Neuronal stem cell (in vitro differentiated cells): ENCODE measurements around the gene SCGB1C2.

Experiments used
- DNase-seq: peaks from one replicate; pipeline ENCODE4 v3.0.0-alpha.2; 2013; ENCODE audit warnings: low spot score
- H2AFZ ChIP-seq: one replicate; pipeline ENCODE4 v1.6.1; 2013; ENCODE audit warnings: mild to moderate bottlenecking, low read length, inconsistent platforms
- H2AK5ac ChIP-seq: 2 replicates; pipeline ENCODE4 v1.6.1; 2013; ENCODE audit warnings: low read depth, mild to moderate bottlenecking, inconsistent platforms, low read length, moderate library complexity, mixed read lengths
- H2BK120ac ChIP-seq: 2 replicates; pipeline ENCODE4 v1.6.1; 2013; ENCODE audit warnings: low read depth, mild to moderate bottlenecking, inconsistent platforms, low read length, moderate library complexity, mixed read lengths
- H2BK12ac ChIP-seq: one replicate; pipeline ENCODE4 v1.6.1; 2013; ENCODE audit warnings: low read length, inconsistent platforms
- H2BK15ac ChIP-seq: 2 replicates; pipeline ENCODE4 v1.6.1; 2013; ENCODE audit warnings: mild to moderate bottlenecking, low read length, inconsistent platforms, mixed read lengths
- H2BK5ac ChIP-seq: one replicate; pipeline ENCODE4 v1.6.1; 2013; ENCODE audit warnings: inconsistent platforms, mild to moderate bottlenecking, low read length, moderate library complexity
- H3K14ac ChIP-seq: one replicate; pipeline ENCODE4 v1.6.1; 2013; ENCODE audit warnings: low read length, inconsistent platforms
- H3K18ac ChIP-seq: 2 replicates; pipeline ENCODE4 v1.6.1; 2013; ENCODE audit warnings: low read length, inconsistent platforms
- H3K23ac ChIP-seq: 2 replicates; pipeline ENCODE4 v1.6.1; 2013; ENCODE audit warnings: low read depth, mild to moderate bottlenecking, mixed read lengths, low read length, inconsistent platforms; ENCODE audit not compliant: poor library complexity
- H3K27ac ChIP-seq: replicated peaks from 3 replicates; pipeline ENCODE4 v1.5.1; 2013; ENCODE audit warnings: low read length, inconsistent platforms
- H3K27me3 ChIP-seq, 3 experiments: 2 replicates each; pipeline ENCODE4 v1.6.1; 2013; ENCODE audit warnings: low read length in 3 of 3, mild to moderate bottlenecking in 2 of 3, inconsistent platforms in 1 of 3, low read depth in 1 of 3, mixed read lengths in 1 of 3, moderate library complexity in 1 of 3; ENCODE audit not compliant: control insufficient read depth in 3 of 3, insufficient read depth in 3 of 3
- H3K36me3 ChIP-seq, 2 donors: replicated peaks in 1 of 2; 2 replicates each; pipeline ENCODE4 v1.6.1; 2013; ENCODE audit warnings: low read length in 2 of 2; ENCODE audit not compliant: control insufficient read depth in 2 of 2, insufficient read depth in 2 of 2
- H3K4ac ChIP-seq: 2 replicates; pipeline ENCODE4 v1.6.1; 2013; ENCODE audit warnings: inconsistent platforms, mild to moderate bottlenecking, low read length, moderate library complexity
- H3K4me1 ChIP-seq, 2 donors: 1 replicate in 1 of 2; 2 replicates in 1 of 2; pipeline ENCODE4 v1.6.1; 2013; ENCODE audit warnings: low read length in 2 of 2, low read depth in 1 of 2; ENCODE audit not compliant: control insufficient read depth in 2 of 2, insufficient read depth in 1 of 2
- H3K4me2 ChIP-seq: one replicate; pipeline ENCODE4 v1.6.1; 2013; ENCODE audit warnings: mild to moderate bottlenecking, low read length, inconsistent platforms; ENCODE audit not compliant: insufficient read depth, poor library complexity, severe bottlenecking
- H3K4me3 ChIP-seq, 2 donors: 2 replicates each; pipeline ENCODE4 v1.5.1; 2013; ENCODE audit warnings: low read length in 2 of 2, mild to moderate bottlenecking in 2 of 2, inconsistent platforms in 1 of 2, moderate library complexity in 1 of 2
- H3K79me1 ChIP-seq: one replicate; pipeline ENCODE4 v1.6.1; 2013; ENCODE audit warnings: low read depth, mild to moderate bottlenecking, inconsistent platforms, low read length, moderate library complexity
- H3K9ac ChIP-seq: one replicate; pipeline ENCODE4 v1.6.1; 2013; ENCODE audit warnings: mild to moderate bottlenecking, low read depth, low read length, inconsistent platforms; ENCODE audit not compliant: poor library complexity
- H3K9me3 ChIP-seq, 2 donors: replicated peaks in 1 of 2; 2 replicates each; pipeline versions ENCODE3 to v1.6.1; 2013; ENCODE audit warnings: low read length in 2 of 2, mild to moderate bottlenecking in 2 of 2, inconsistent platforms in 1 of 2, low read depth in 1 of 2, mixed read lengths in 1 of 2, moderate library complexity in 1 of 2; ENCODE audit not compliant: control insufficient read depth in 2 of 2, insufficient read depth in 1 of 2
- H4K8ac ChIP-seq: one replicate; pipeline ENCODE4 v1.6.1; 2013; ENCODE audit warnings: low read depth, mild to moderate bottlenecking, inconsistent platforms, low read length, moderate library complexity
- H4K91ac ChIP-seq: one replicate; pipeline ENCODE4 v1.6.1; 2013; ENCODE audit warnings: low read length, low read depth, mild to moderate bottlenecking, inconsistent platforms; ENCODE audit not compliant: poor library complexity
- WGBS, 2 donors: extraction: QIAGEN DNeasy Blood & Tissue Kit; methylation state at CpG; one replicate each; pipeline ENCODE4 v1.1.7; 2013; ENCODE audit warnings: missing lambda C conversion rate in 2 of 2, mixed read lengths in 1 of 2; ENCODE audit not compliant: insufficient read length in 2 of 2, insufficient replicate concordance in 1 of 2; ENCODE audit errors: extremely low coverage in 2 of 2; 5-methylcytosine and 5-hydroxymethylcytosine counted together

SCGB1C2 gene

DNA sequence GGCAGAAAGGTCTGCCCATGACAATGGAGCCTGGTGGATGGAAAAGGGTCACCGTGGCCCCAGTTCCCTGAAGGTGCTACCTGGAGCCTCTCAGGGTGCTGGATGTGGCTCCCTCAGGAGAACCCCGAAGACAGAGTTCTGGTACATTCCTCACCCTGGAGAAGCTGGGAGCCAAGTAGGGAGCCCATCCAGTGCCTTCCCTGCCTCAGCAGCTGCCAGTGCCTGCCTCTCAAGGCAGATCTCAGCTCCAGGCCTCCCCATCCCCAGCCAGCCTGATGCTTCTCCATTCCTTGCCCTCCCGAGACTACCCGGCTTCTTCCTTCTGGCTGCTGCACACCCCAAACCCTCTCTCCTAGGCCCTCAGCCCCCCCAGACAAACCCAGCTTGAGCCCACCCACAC, 20.5 kb downstream of the SCGB1C2 start:
- Histone ChIP-seq H2BK120ac (no peak overlapping the region), H3K9ac (no peak overlapping the region), H3K4me2 (no peak overlapping the region), H2BK12ac (peak overlapping the region; percentile 10), H3K27me3 (peaks cover 0 to 11% (median 0%) of the 10 kb centered on the region in 3 experiments), H3K27ac (no peak overlapping the region), H4K8ac (no peak overlapping the region), H2BK5ac (peak overlapping the region; percentile 39), H3K4ac (no peak overlapping the region), H3K36me3 (no peaks in the 10 kb centered on the region), H2BK15ac (peak overlapping the region; percentile 58), H3K14ac (no peak overlapping the region), H3K79me1 (peaks cover 4% of the 10 kb centered on the region), H3K23ac (no peak overlapping the region), H3K4me3 (no peak overlapping the region), H2AK5ac (peak overlapping the region; percentile 63), H3K4me1 (no peaks in the 10 kb centered on the region), H3K18ac (no peak overlapping the region), H4K91ac (peak overlapping the region; percentile 24), H3K9me3 (peaks cover 0 to 2% of the 10 kb centered on the region in 2 donors), H2AFZ (no peak overlapping the region)
- DNase-seq: no peak
- WGBS, 2 donors: no CpG with 5 or more reads among the region's 4 CpGs

GRCh38 chr17:158379-158778, 21.0 kb downstream of the SCGB1C2 start:
- no peak overlapping the region for H3K14ac ChIP-seq
- peaks cover 0 to 16% (median 0%) of the 10 kb centered on the region in 3 experiments for H3K27me3 ChIP-seq
- no peaks in the 10 kb centered on the region for H3K36me3 ChIP-seq
- WGBS, 2 donors: no CpG with 5 or more reads among the region's 7 CpGs
- H2AK5ac ChIP-seq: peak overlapping the region; percentile 56
- H3K4ac ChIP-seq: no peak overlapping the region
- peak overlapping the region; percentile 39 for H2BK5ac ChIP-seq
- peaks cover 4% of the 10 kb centered on the region for H3K79me1 ChIP-seq
- peak overlapping the region; percentile 24 for H4K91ac ChIP-seq
- no peak overlapping the region for H3K18ac ChIP-seq
- H3K4me3 ChIP-seq: no peak overlapping the region
- DNase-seq: no peak
- H4K8ac ChIP-seq: peak overlapping the region; percentile 17
- H2BK120ac ChIP-seq: no peak overlapping the region
- no peak overlapping the region for H2BK15ac ChIP-seq
- no peaks in the 10 kb centered on the region for H3K4me1 ChIP-seq
- no peak overlapping the region for H2AFZ ChIP-seq
- H3K27ac ChIP-seq: no peak overlapping the region
- H3K23ac ChIP-seq: peak overlapping the region; percentile 12
- peaks cover 0 to 2% of the 10 kb centered on the region in 2 donors for H3K9me3 ChIP-seq
- H2BK12ac ChIP-seq: no peak overlapping the region
- peak overlapping the region; percentile 5 for H3K9ac ChIP-seq
- H3K4me2 ChIP-seq: no peak overlapping the region

DNA sequence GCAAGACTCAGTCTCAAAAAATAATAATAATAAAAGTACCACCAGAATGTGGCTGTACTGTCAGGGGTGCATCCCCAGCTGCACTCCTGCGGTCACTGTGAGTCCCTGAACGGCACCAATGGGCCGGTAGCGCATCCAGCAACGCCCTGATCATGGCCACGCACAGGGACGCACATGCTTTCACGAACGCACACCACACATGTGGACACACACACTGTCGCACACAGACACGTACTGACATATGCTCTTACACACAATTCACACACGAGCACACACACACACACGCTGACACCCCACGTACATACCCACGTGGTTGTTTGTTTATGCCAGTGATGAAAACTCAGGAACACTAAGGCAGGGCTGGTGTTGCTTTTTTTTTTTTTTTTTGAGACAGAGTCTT, 22.2 kb downstream of the SCGB1C2 start:
- no CpG with 5 or more reads among the region's 15 CpGs for WGBS, 2 donors
- Histone ChIP-seq H3K23ac (no peak overlapping the region), H2AK5ac (no peak overlapping the region)

GRCh38 chr17:160336-160735, 23.0 kb downstream of the SCGB1C2 start:
- peaks cover 0 to 2% of the 10 kb centered on the region in 2 donors for H3K9me3 ChIP-seq
- H2BK5ac ChIP-seq: peak overlapping the region; percentile 46
- H3K27ac ChIP-seq: no peak overlapping the region
- H3K9ac ChIP-seq: no peak overlapping the region
- no peak overlapping the region for H3K4me3 ChIP-seq
- H3K23ac ChIP-seq: peak overlapping the region; percentile 16
- no peak overlapping the region for H3K4me2 ChIP-seq
- peaks cover 4% of the 10 kb centered on the region for H3K79me1 ChIP-seq
- H3K18ac ChIP-seq: peak overlapping the region; percentile 66
- no peak overlapping the region for H2BK15ac ChIP-seq
- H3K27me3 ChIP-seq: peaks cover 0 to 17% (median 0%) of the 10 kb centered on the region in 3 experiments
- H2AFZ ChIP-seq: no peak overlapping the region
- no peaks in the 10 kb centered on the region for H3K36me3 ChIP-seq
- no peak overlapping the region for H2BK12ac ChIP-seq
- no peak overlapping the region for H2BK120ac ChIP-seq
- peak overlapping the region; percentile 45 for H2AK5ac ChIP-seq
- no CpG with 5 or more reads among the region's 13 CpGs for WGBS, 2 donors
- DNase-seq: no peak
- H3K14ac ChIP-seq: no peak overlapping the region
- no peak overlapping the region for H4K91ac ChIP-seq
- H3K4me1 ChIP-seq: peaks cover 0 to 6% of the 10 kb centered on the region in 2 donors
- no peak overlapping the region for H3K4ac ChIP-seq
- H4K8ac ChIP-seq: no peak overlapping the region

More for the DNA sequence above, 22.2 kb downstream of the SCGB1C2 start:
- H4K8ac ChIP-seq: no peak overlapping the region
- H2BK5ac ChIP-seq: no peak overlapping the region
- H3K9ac ChIP-seq: no peak overlapping the region
- H3K79me1 ChIP-seq: peaks cover 4% of the 10 kb centered on the region
- H2BK15ac ChIP-seq: peak overlapping the region; percentile 37
- peak overlapping the region; percentile 72 for H2BK120ac ChIP-seq
- no peak overlapping the region for H3K4ac ChIP-seq
- no peak for DNase-seq
- peaks cover 0 to 2% of the 10 kb centered on the region in 2 donors for H3K4me1 ChIP-seq
- H3K9me3 ChIP-seq: peaks cover 0 to 2% of the 10 kb centered on the region in 2 donors
- H3K4me2 ChIP-seq: no peak overlapping the region
- no peaks in the 10 kb centered on the region for H3K36me3 ChIP-seq
- peaks cover 0 to 17% (median 0%) of the 10 kb centered on the region in 3 experiments for H3K27me3 ChIP-seq
- no peak overlapping the region for H4K91ac ChIP-seq
- H3K18ac ChIP-seq: peak overlapping the region; percentile 64
- no peak overlapping the region for H2AFZ ChIP-seq
- H3K4me3 ChIP-seq: no peak overlapping the region
- peak overlapping the region; percentile 90 for H2BK12ac ChIP-seq
- no peak overlapping the region for H3K27ac ChIP-seq
- peak overlapping the region; percentile 82 for H3K14ac ChIP-seq
